H1 (cell line): Measurements from ENCODE around the gene SLC25A20. TPM values are rescaled to one million over a fixed set of nuclear protein-coding genes. Genes with fewer than 3 reads are reported as not detected.

ENCODE experiments used
- SIN3A ChIP-seq, 2 experiments: IDR thresholded peaks in 1 of 2; conservative IDR thresholded peaks in 1 of 2; 2 replicates each; pipeline ENCODE4 v1.6.1; 2011 to 2012; ENCODE audit warnings: low read length in 2 of 2, improper control_type of control experiment in 1 of 2, low read depth in 1 of 2, mild to moderate bottlenecking in 1 of 2
- polyA plus RNA-seq, 7 experiments: library from polyadenylated mRNA; depleted of rRNA in 3 of 7; stranded (reverse) in 5 of 7; unstranded in 2 of 7; fragments of >200 nt in 5 of 7; fragments of 200-250 nt in 2 of 7; gene quantifications; 1 replicate in 5 of 7; 2 replicates in 1 of 7; 4 replicates in 1 of 7; pipeline versions ENCODE4 v1.2.1 to v1.2.3, GENCODE V29; 2011 to 2013; ENCODE audit warnings: missing spikeins in 2 of 7, mixed read lengths in 2 of 7
- total RNA-seq: library from RNA; stranded (reverse); fragmentation: NEBNext Ultra II Directional; extraction: Animal tissue kit (Norgen Biotek cat#: 25700); gene quantifications from 2 replicates; pipeline ENCODE4 v1.2.1, GENCODE V29; 2021

SLC25A20 gene
- total and polyA plus RNA-seq, 2 of the 8 experiments (the other 6 are each of a cell fraction or from before 2014, with no cell fraction given): 3.8 to 4.0 TPM

GRCh38 chr3:48835650-48836366, 62.9 kb downstream of the SLC25A20 start (continued):
- TF ChIP-seq SIN3A (conservative IDR thresholded peaks at IDR 0.05 in 1 of 2, IDR thresholded peaks at IDR 0.05 in 1 of 2; ENCODE audit: low read depth in 1 of 2, low read length in 2 of 2): no peak
